ENCODE results near the gene TPM2. TPM values are rescaled to one million over a fixed set of nuclear protein-coding genes. Genes with fewer than 3 reads are reported as not detected.

The TPM2 gene
- polyA plus RNA-seq, 1 experiment: 1,727 TPM

DNA sequence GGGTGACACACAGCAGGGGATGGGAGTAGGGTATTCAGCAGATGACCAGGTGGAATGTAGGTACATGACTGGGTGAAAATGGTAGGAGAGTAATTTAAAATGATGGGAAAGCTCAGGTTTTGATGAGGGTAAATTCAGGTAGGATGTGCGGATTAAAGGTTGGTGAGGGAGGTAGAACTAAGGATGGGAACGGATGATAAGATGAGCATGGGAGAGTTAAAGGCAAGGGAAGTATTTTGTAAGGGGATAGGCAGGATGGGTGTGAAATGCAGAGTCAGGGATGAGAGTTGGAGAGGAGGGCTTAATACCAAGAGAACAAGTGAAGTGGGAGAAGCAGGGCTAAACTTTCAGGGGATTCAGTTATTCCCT is 40.7 kb upstream of the TPM2 start:
- DNase-seq (ENCODE audit: low read depth): no peak
- H3K27me3 ChIP-seq (ENCODE audit: control insufficient read depth, insufficient read depth, low read length): no peaks in the 10 kb centered on the region
- peak overlapping the region; percentile 83 for H3K4me3 ChIP-seq (ENCODE audit: low read depth, low read length)
- POLR2A ChIA-PET: no interaction called here
- H3K36me3 ChIP-seq (ENCODE audit: control insufficient read depth, insufficient read depth, low read length): peaks cover 7% of the 10 kb centered on the region
- CTCF ChIA-PET: interaction anchor here (1.0 to 11.4 kb wide), 8 partner anchors 9 to 95 kb away, joined by 3 to 116 read pairs (median 6); partner anchors contain the start of genes ARHGEF39, CCDC107, RMRP and TPM2
- TF ChIP-seq, protein P1, sequence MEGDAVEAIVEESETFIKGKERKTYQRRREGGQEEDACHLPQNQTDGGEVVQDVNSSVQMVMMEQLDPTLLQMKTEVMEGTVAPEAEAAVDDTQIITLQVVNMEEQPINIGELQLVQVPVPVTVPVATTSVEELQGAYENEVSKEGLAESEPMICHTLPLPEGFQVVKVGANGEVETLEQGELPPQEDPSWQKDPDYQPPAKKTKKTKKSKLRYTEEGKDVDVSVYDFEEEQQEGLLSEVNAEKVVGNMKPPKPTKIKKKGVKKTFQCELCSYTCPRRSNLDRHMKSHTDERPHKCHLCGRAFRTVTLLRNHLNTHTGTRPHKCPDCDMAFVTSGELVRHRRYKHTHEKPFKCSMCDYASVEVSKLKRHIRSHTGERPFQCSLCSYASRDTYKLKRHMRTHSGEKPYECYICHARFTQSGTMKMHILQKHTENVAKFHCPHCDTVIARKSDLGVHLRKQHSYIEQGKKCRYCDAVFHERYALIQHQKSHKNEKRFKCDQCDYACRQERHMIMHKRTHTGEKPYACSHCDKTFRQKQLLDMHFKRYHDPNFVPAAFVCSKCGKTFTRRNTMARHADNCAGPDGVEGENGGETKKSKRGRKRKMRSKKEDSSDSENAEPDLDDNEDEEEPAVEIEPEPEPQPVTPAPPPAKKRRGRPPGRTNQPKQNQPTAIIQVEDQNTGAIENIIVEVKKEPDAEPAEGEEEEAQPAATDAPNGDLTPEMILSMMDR (IDR thresholded peaks at IDR 0.05; ENCODE audit: insufficient read depth, low read depth, low read length): no peak

DNA sequence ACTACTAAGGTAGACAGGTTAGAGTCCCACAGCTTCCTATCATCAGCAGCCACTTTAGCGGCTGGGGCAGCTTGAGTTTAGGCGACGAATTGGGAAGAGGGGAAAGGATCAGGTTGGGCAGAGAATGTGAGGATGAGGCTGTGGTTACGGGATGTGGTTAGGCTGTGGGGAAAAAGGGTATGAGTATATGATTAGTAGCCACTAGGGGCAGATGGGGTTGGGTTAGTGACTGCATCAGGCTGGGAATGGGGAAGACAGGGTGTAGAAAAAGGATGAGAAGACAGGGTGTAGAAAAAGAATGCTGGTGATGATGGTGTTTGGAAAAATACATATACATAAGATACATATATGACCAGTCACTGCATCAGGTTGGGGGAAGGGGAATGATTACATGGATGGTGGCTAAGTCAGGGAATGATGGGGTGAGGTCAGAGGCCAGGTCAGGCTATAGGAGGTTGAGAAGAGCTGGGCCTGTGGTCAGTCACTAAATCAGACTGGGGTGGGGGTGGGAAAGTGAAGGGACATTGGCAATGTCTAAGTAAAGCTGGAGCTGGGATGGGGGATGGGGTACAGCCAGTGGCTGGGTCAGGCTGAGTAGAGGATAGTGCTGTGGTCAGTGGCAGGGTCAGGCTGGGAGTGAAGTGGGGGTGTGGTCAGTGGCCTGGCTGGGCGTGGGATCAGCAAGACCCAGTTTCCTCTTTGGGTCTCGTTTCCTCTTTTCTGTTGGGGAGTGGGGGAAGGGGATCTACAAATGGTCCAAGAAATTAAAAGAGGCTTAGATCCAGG is 40.2 kb upstream of the TPM2 start:
- ChIA-PET CTCF (interaction anchor here (0.6 to 11.4 kb wide), 14 partner anchors 8 to 207 kb away, joined by 3 to 116 read pairs (median 3); partner anchors contain the start of genes ARHGEF39, CA9, CCDC107 and RMRP), POLR2A (interaction anchor here (2.6 kb wide), 1 partner anchor 40 kb away, joined by 35 read pairs; the partner anchor contains the start of gene TPM2)
- TF ChIP-seq, protein P1 (IDR thresholded peaks at IDR 0.05; ENCODE audit: insufficient read depth, low read depth, low read length): peak; percentile 76
- peak; percentile 54 for DNase-seq (ENCODE audit: low read depth)
- H3K27me3 ChIP-seq (ENCODE audit: control insufficient read depth, insufficient read depth, low read length): no peaks in the 10 kb centered on the region
- peak overlapping the region; percentile 83 for H3K4me3 ChIP-seq (ENCODE audit: low read depth, low read length)
- peaks cover 9% of the 10 kb centered on the region for H3K36me3 ChIP-seq (ENCODE audit: control insufficient read depth, insufficient read depth, low read length)

- no peak for DNase-seq (ENCODE audit: low read depth)
- Histone ChIP-seq H3K27me3 (ENCODE audit: control insufficient read depth, insufficient read depth, low read length) (no peaks in the 10 kb centered on the region), H3K36me3 (ENCODE audit: control insufficient read depth, insufficient read depth, low read length) (peaks cover 16% of the 10 kb centered on the region), H3K4me3 (ENCODE audit: low read depth, low read length) (peak overlapping the region; percentile 83)
- TF ChIP-seq, protein P1 (IDR thresholded peaks at IDR 0.05; ENCODE audit: insufficient read depth, low read depth, low read length): no peak
- CTCF ChIA-PET: interaction anchor here (0.6 to 11.4 kb wide), 13 partner anchors 13 to 206 kb away, joined by 3 to 116 read pairs (median 4); partner anchors contain the start of genes ARHGEF39, CA9, CCDC107 and GBA2
- POLR2A ChIA-PET: interaction anchor here (1.3 to 2.6 kb wide), 3 partner anchors 8 to 49 kb away, joined by 5 to 35 read pairs (median 6); partner anchors contain the start of gene TPM2
Measured at GRCh38 chr9:35729101-35729500, 39.4 kb upstream of the TPM2 start.

GRCh38 chr9:35728041-35728971 is 38.6 kb upstream of the TPM2 start:
- TF ChIP-seq, protein P1 (IDR thresholded peaks at IDR 0.05; ENCODE audit: insufficient read depth, low read depth, low read length): no peak
- Histone ChIP-seq H3K4me3 (ENCODE audit: low read depth, low read length) (peak overlapping the region; percentile 83), H3K27me3 (ENCODE audit: control insufficient read depth, insufficient read depth, low read length) (no peaks in the 10 kb centered on the region), H3K36me3 (ENCODE audit: control insufficient read depth, insufficient read depth, low read length) (peaks cover 24% of the 10 kb centered on the region)
- ChIA-PET POLR2A (interaction anchor here (0.6 to 2.6 kb wide), 11 partner anchors 9 to 83 kb away, joined by 3 to 35 read pairs (median 5); partner anchors contain the start of genes CCDC107, RMRP and TPM2), CTCF (interaction anchor here (1.0 to 11.4 kb wide), 14 partner anchors 12 to 282 kb away, joined by 3 to 116 read pairs (median 4); partner anchors contain the start of genes ARHGEF39, CCDC107, GBA2 and RGP1)
- peak; percentile 65 for DNase-seq (ENCODE audit: low read depth)

Data from BJ (cell line).